PFSK-1 (cell line): ENCODE data around the gene GALNT10.

Experiments used
- FOXP2 ChIP-seq: optimal IDR thresholded peaks from 2 replicates; pipeline ENCODE3; 2011; ENCODE audit warnings: borderline replicate concordance, control low read depth, inconsistent platforms; ENCODE audit not compliant: insufficient read depth; ENCODE audit errors: extremely low read length, extremely low read depth
- POLR2AphosphoS5 ChIP-seq: IDR thresholded peaks from 2 replicates; pipeline ENCODE4 v1.6.1; 2012; ENCODE audit warnings: low read depth, mild to moderate bottlenecking, control low read depth, low read length, moderate library complexity
- REST ChIP-seq, 2 experiments: IDR thresholded peaks; 2 replicates each; pipeline versions ENCODE4 v1.6.1 to v1.8.0; 2011 to 2012; ENCODE audit warnings: low read depth in 2 of 2, low read length in 2 of 2, control low read depth in 1 of 2, inconsistent platforms in 1 of 2, mild to moderate bottlenecking in 1 of 2, moderate library complexity in 1 of 2; ENCODE audit not compliant: insufficient read depth in 1 of 2
- SIN3A ChIP-seq: IDR thresholded peaks from 2 replicates; pipeline ENCODE4 v1.6.1; 2012; ENCODE audit warnings: mild to moderate bottlenecking, low read length, moderate library complexity, borderline replicate concordance; ENCODE audit not compliant: insufficient read depth
- TAF1 ChIP-seq: IDR thresholded peaks from 2 replicates; pipeline ENCODE4 v1.6.1; 2012; ENCODE audit warnings: low read length, control low read depth, borderline replicate concordance; ENCODE audit not compliant: insufficient read depth

The GALNT10 gene

GRCh38 chr5:154375329-154376008 is 184.9 kb downstream of the GALNT10 start:
- no peak for TF ChIP-seq POLR2AphosphoS5
- no peak for TF ChIP-seq REST (IDR thresholded peaks at IDR 0.05; ENCODE audit: insufficient read depth in 1 of 2, low read depth in 2 of 2, low read length in 2 of 2)
- TF ChIP-seq SIN3A, result no peak
- TF ChIP-seq FOXP2, result no peak
- TF ChIP-seq TAF1, result no peak

- TF ChIP-seq FOXP2, result no peak
- TF ChIP-seq POLR2AphosphoS5, result no peak
- TF ChIP-seq REST (IDR thresholded peaks at IDR 0.05; ENCODE audit: insufficient read depth in 1 of 2, low read depth in 2 of 2, low read length in 2 of 2), result no peak
- TF ChIP-seq SIN3A, result no peak
- TF ChIP-seq TAF1, result no peak
Observed at GRCh38 chr5:154376481-154376880, 185.9 kb downstream of the GALNT10 start.

- TF ChIP-seq REST (IDR thresholded peaks at IDR 0.05; ENCODE audit: insufficient read depth in 1 of 2, low read depth in 2 of 2, low read length in 2 of 2) (no peak), SIN3A (no peak), FOXP2 (no peak)
Observed at GRCh38 chr5:154377754-154378533, 187.4 kb downstream of the GALNT10 start.

- TF ChIP-seq POLR2AphosphoS5 (no peak), TAF1 (no peak), REST (IDR thresholded peaks at IDR 0.05; ENCODE audit: insufficient read depth in 1 of 2, low read depth in 2 of 2, low read length in 2 of 2) (no peak), SIN3A (no peak), FOXP2 (no peak)
Observed at GRCh38 chr5:154380263-154380662, 189.7 kb downstream of the GALNT10 start.
